ENCODE measurements around the gene ZNF70.

ZNF70 gene

GRCh38 chr22:23778577-23778900 is 27.6 kb upstream of the ZNF70 start:
- DNase-seq = no peak

DNA sequence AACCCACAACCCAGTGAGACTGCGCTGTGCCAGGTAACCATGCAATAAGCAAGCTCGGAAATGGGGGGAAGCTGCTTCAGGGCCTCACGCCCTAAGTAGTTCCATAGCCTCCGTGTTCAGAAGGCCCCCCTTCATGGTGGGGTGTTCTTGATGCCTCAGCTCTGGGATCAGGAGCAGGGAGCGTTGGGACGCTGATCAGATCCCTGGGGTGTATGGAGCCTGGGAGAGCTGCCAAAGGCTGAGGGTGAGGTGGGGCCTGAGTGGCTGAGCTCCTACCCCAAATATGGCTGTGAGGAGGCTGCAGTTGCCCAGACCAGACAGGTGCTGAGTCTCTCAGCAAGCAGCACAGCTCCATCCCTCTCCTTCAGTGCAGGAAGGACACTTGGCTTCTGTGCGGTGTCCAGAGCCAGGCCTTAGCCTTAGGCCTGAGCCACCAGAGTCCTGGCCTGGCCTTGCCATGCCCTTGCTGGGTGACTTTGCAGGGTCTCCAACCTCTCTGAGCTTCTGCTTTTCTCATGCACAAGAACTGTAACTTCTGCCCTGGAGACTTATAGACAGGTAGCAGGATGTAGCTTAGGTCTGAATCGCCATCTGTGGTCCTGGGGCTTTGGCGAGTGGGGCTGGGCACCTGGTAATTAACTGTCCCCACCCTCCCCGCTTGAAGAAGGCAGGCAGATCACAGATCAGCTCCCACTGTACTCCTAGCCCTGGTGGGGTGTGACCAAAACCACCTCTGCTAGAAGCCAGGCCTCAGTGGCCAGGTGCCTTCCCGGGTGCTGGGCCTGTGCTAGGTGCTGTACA is 27.1 kb upstream of the ZNF70 start:
- DNase-seq = no peak

- DNase-seq = no peak
Observed at GRCh38 chr22:23775779-23776375, 25.0 kb upstream of the ZNF70 start.

GRCh38 chr22:23774922-23775436 is 24.1 kb upstream of the ZNF70 start:
- no peak for DNase-seq

DNA sequence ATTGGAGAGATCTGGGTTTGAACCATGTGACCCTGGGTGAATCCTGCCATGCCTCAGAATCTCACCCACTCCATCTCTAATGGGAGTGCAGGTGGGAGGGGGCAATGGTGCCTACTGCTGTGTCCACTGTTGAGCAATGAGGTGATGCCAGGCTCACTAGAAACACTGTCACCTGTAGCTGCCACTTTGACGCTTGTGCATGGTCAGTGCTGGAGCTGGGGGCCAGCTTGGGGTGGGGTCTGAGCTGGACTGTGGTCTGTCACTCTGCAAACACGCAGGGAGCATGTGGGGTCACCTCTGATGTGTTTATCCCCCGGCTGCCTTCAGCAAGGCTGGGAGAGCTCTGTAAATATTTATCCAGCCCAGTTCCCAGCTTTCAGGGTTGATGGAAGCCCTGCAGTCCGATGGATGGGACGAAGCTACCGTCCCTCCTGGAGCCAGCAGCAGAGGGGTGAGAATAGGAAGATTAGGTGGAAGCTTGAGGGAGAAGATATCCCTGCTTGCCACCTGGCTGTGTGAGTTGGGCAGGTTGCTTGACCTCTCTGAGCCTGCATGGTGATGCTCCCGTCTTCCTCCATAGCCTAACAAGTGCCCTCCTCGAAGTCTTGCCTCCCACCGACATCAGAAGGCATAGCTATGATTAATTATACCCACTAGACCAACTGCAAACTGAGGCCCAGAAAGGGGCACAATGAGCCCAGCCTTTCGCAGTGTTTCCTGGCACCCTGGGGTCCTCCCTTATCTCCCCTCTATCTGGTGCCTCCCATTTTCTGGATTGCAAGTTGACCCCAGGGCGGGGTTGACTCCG is 23.4 kb upstream of the ZNF70 start:
- no peak for DNase-seq

- no peak for DNase-seq
Observed at GRCh38 chr22:23773483-23774113, 22.7 kb upstream of the ZNF70 start.

- DNase-seq = no peak
Observed at GRCh38 chr22:23772649-23773473, 21.9 kb upstream of the ZNF70 start, which contains the start of gene MMP11. MMP11 (plus strand) TSS chr22:23772849; CDS start chr22:23772871, 22 bp downstream.

DNA sequence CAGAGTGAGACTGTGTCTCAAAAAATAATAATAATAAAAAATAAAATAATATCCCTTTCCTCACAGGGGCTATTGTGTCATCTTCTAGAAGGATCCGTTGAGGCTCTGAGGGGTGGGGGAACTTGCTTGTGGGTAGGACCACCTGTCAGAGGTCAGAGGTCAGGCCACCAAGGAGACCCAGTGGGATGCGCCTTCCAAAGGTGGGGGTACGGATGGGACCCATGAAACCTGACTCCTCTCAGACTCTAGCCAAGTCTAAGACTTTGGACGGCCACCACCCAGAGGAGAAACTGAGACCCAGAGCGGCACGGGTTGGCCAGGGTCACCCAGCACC is 21.4 kb upstream of the ZNF70 start:
- DNase-seq = no peak

DNA sequence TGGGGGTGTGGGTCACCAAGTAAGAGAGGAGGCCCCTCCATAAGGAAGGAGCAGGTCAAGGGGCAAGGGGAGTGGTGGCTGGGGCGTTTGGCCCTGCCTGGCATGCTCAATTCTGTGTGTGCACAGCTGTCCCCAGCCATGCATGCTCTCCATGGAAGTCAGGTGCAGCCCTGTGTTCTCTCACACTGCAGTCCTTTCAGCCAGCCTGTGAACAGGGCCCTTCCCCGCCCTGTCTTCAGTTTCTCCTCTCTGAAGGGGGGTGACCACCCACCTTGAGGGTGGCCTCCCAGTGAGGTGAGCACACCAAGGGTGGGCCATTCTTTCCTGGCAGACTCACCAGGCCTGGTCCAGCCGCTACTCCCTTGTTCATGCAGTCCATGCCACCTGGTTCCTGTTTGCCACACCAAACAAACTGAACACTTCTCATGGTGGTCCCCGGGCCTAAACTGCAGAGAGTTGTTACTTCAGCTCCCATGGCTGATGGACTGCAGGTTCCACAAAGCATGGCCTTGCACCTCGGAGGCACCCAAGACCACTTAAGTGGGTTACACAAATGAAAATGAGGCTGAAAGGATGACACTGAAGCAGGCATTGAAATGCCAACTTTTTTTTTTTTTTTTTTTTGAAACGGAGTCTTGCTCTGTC is 18.5 kb upstream of the ZNF70 start:
- DNase-seq = no peak

GRCh38 chr22:23767673-23768548 is 17.0 kb upstream of the ZNF70 start, which contains the start of gene CHCHD10:
CHCHD10 (minus strand) TSS chr22:23767972; CDS start chr22:23767874, 98 bp downstream.
- DNase-seq = peak; percentile 71

DNA sequence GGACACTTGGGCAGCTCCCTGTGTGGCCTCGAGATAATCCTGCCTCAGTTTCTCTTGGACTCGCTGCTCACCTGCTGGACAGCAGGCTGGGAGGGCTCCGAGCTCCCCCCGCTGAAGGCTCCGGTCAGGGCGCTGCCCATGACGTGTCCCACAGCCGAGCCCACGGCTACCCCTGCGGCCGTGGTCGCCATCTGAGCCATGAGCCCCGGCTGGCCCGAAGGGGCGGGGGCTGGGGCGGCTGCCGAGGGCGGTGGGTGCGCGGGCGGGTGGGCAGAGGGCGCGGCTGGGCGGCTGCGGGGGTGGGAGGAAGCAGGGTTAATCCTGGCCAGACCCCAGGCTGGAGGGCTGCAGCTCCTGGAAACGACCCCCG is 16.4 kb upstream of the ZNF70 start:
- DNase-seq = no peak

- no peak for DNase-seq
Observed at GRCh38 chr22:23764899-23765881, 14.3 kb upstream of the ZNF70 start.

DNA sequence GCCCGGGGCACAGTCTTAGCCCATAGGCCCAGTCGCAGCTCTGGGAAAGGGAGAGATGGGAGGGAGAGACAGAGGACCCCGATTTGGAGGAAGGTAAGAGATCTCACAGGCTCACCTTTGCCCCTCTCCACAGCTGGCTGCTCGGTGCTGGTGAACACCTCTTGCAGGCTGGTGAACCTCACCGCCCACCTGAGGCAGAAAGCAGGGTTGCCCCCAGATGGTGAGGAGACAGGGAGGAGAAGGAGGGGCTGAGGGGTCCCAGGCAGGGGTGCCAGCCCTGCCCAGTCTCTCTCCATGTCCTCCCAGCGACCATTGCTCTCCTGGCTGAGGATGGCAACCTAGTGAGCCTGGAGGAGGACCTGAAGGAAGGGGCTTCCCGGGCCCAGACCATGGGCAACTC is 13.0 kb upstream of the ZNF70 start:
- DNase-seq = no peak

- no peak for DNase-seq
Observed at GRCh38 chr22:23763579-23763945, 12.7 kb upstream of the ZNF70 start.

- no peak for DNase-seq
Observed at GRCh38 chr22:23762842-23763578, 12.1 kb upstream of the ZNF70 start, which contains the start of gene C22orf15. C22orf15 (plus strand) TSS chr22:23762990; CDS start chr22:23763307, 317 bp downstream.

- DNase-seq = no peak
Observed at GRCh38 chr22:23760056-23760455, 9.1 kb upstream of the ZNF70 start.

DNA sequence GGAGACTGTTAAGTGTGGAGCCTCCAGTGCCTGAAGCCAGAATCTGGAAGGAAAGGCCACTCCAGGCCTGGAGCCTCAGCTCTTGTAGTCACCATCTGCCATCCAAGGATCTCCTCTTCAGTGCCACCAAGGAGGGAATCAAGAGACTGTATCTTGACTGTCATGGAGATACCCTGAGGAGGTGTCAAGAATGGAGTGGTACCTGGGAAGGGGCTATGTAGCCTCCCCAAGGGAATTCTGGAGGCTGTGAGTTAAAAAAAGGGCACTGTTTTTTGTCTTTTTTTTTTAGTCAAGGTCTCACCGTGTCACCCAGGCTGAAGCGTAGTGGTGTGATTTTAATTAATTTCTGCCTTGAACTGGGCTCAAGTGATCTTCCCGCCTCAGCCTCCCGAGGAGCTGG is 8.7 kb upstream of the ZNF70 start:
- DNase-seq = no peak

- DNase-seq = no peak
Observed at GRCh38 chr22:23756891-23757290, 6.0 kb upstream of the ZNF70 start.

DNA sequence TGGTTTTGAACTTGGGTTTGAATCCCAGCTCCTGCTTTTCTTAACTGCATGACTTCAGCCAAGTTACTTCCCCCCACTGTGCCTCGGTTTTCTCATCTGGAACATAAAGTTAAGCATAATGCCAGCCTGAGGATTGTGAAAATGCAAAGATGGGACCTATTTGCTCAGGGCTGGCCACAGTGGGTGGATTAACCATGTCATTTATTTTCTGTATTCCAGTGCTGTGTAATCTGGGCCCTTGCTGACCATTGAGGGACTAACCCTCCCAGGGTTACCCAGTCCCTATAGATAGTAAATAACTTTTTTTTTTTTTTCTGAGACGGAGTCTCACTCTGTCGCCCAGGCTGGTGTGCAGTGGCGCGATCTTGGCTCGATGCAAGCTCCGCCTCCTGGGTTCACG is 4.8 kb upstream of the ZNF70 start:
- no peak for DNase-seq
